BJ (cell line): ENCODE data around the gene FUZ. TPM values are rescaled to one million over a fixed set of nuclear protein-coding genes. Genes with fewer than 3 reads are reported as not detected.
A peak's percentile ranks its signal among the peaks of the same experiment; 100 is the strongest.

Source experiments
- CTCF ChIA-PET: fragments of 350-600 bp; formaldehyde crosslinking; extraction: SDS; loops from one replicate; lab custom pipeline; 2021; ENCODE audit warnings: antibody characterized with exemption, inconsistent platforms; lab: Yijun Ruan, JAX
- POLR2A ChIA-PET: fragments of 300-600 bp; sonication (Branson Sonifier 250); formaldehyde crosslinking; extraction: SDS; loops from one replicate; lab custom pipeline; 2021; ENCODE audit warnings: antibody characterized with exemption; lab: Charles Lee
- DNase-seq: peaks from one replicate; pipeline ENCODE4 v3.0.0-alpha.2; 2011; ENCODE audit warnings: low read depth
- H3K27me3 ChIP-seq: 2 replicates; pipeline ENCODE4 v1.6.0; 2011; ENCODE audit warnings: low read length; ENCODE audit not compliant: control insufficient read depth, insufficient read depth
- H3K36me3 ChIP-seq: 2 replicates; pipeline ENCODE4 v1.5.1; 2011; ENCODE audit warnings: low read length; ENCODE audit not compliant: control insufficient read depth, insufficient read depth
- H3K4me3 ChIP-seq: 2 replicates; pipeline ENCODE4 v1.5.1; 2011; ENCODE audit warnings: low read depth, mild to moderate bottlenecking, control low read depth, low read length
- CTCF ChIP-seq: IDR thresholded peaks from 2 replicates; pipeline ENCODE4 v1.5.1; 2011; ENCODE audit warnings: low read depth, mild to moderate bottlenecking, control low read depth, inconsistent platforms, low read length, moderate library complexity; ENCODE audit not compliant: insufficient read depth
- polyA plus RNA-seq: library from polyadenylated mRNA; depleted of rRNA; stranded (reverse); fragments of >200 nt; gene quantifications from 2 replicates; pipeline ENCODE4 v1.2.3, GENCODE V29; 2011

FUZ gene
- polyA plus RNA-seq, 1 experiment = 14.3 TPM

DNA sequence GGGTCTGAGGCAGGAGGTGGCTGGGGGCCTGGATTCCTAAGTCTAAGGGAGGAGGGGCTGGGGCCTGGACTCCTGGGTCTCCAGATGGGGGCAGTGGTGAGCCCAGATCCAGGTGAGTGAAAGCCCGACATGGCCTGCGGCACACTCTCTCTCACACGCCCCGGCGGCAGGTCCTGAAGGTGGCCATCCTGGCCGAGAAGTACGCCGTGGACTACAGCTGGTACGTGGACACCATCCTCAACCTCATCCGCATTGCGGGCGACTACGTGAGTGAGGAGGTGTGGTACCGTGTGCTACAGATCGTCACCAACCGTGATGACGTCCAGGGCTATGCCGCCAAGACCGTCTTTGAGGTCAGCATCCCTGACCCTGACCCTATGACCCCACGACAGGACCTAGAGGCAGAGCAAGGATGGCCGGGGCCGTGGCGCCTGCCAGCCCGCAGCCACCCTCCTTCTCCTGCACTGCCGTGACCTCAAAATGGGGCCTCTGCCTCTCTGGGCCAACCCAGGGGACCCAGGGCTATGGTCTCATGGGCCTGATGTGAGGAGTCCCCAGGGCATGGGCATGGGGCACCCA lies 13.2 kb downstream of the FUZ start:
- peaks cover 61% of the 10 kb centered on the region for H3K36me3 ChIP-seq
- no peak for DNase-seq
- CTCF ChIA-PET = no interaction called here
- peak; percentile 27; the same call in 1 of the 2 replicates for TF ChIP-seq CTCF
- no peak overlapping the region for H3K4me3 ChIP-seq
- no peaks in the 10 kb centered on the region for H3K27me3 ChIP-seq
- POLR2A ChIA-PET = no interaction called here

- Histone ChIP-seq H3K36me3 (peaks cover 62% of the 10 kb centered on the region), H3K27me3 (no peaks in the 10 kb centered on the region), H3K4me3 (no peak overlapping the region)
- no peak for DNase-seq
- no peak for TF ChIP-seq CTCF
- ChIA-PET POLR2A (no interaction called here), CTCF (interaction anchor here (0.6 kb wide), 1 partner anchor 33 kb away, joined by 4 read pairs; no protein-coding TSS in a partner anchor)
Observed at GRCh38 chr19:49799271-49799797, 13.8 kb downstream of the FUZ start.

DNA sequence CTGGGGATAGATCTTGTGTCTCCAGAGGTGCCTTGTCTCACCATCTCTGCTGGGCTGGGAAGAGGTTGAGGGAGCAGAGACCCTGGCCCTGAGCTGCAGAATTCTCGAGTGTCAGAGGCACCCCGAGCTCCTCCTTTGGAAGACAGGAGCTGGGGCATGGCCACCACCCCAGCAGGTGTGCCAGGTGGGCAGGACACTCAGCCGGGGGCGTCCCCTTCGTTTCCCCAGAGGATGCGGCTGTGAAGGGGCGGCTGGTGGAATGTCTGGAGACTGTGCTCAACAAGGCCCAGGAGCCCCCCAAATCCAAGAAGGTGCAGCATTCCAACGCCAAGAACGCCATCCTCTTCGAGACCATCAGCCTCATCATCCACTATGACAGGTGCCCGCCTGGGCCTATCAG lies 14.5 kb downstream of the FUZ start:
- POLR2A ChIA-PET = no interaction called here
- no peak for TF ChIP-seq CTCF
- peaks cover 64% of the 10 kb centered on the region for H3K36me3 ChIP-seq
- no peak for DNase-seq
- no peak overlapping the region for H3K4me3 ChIP-seq
- CTCF ChIA-PET = interaction anchor here (0.6 to 1.3 kb wide), 3 partner anchors 32 to 127 kb away, joined by 3 to 4 read pairs (median 3); no protein-coding TSS in a partner anchor
- H3K27me3 ChIP-seq = no peaks in the 10 kb centered on the region

GRCh38 chr19:49795615-49796014 lies 17.5 kb downstream of the FUZ start:
- no peak for TF ChIP-seq CTCF
- ChIA-PET POLR2A (no interaction called here), CTCF (interaction anchor here (1.0 to 1.6 kb wide), 2 partner anchors 10 to 78 kb away, joined by 3 read pairs; no protein-coding TSS in a partner anchor)
- DNase-seq = no peak
- Histone ChIP-seq H3K4me3 (no peak overlapping the region), H3K27me3 (no peaks in the 10 kb centered on the region), H3K36me3 (peaks cover 65% of the 10 kb centered on the region)

GRCh38 chr19:49793561-49793840 lies 19.6 kb downstream of the FUZ start:
- no peak overlapping the region for H3K4me3 ChIP-seq
- no peaks in the 10 kb centered on the region for H3K27me3 ChIP-seq
- DNase-seq = no peak
- TF ChIP-seq CTCF = no peak
- H3K36me3 ChIP-seq = peaks cover 59% of the 10 kb centered on the region
- ChIA-PET POLR2A (interaction anchor here (0.6 kb wide), 1 partner anchor 825 kb away, joined by 4 read pairs; no protein-coding TSS in a partner anchor), CTCF (interaction anchor here (1.1 kb wide), 1 partner anchor 10 kb away, joined by 4 read pairs; no protein-coding TSS in a partner anchor)
